Measurements from ENCODE around the gene IQCH.

IQCH gene

DNA sequence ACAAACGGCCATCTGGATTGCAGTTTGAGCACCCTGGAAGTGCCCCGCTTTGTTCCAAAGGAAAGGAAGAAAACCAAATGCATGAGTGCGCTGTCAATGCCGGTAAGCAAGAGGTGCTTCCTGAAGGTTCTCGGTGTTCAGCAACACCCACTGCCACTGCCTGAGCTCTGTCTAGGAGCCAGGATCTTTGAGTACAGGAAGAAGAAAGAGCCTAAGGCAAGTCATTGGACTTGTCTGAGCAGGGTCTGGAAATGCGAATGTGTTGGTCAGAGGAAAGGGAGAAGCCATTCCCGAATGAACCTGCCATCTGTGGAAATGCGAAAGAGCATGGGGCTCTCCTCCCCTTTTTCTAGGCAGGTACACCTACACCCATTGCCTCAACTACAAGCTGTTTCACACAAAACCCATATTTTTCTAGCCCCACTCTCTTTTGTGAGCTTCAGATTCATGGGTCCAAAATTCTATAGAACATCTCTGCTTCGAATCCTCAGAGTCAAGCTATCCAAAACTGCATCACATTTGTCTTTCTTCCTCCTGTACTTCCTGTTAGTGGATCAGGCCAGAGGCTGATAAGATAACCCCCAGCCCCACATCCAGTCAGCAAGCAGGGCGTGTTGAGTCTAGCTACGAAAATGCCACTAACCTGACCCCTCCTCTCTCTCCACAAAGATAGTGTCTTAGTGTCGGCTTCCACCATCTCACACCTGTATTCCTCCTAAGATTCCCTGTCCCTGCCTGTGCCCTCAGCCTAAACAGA is 210.8 kb downstream of the IQCH start:
- H3K27ac Mint-ChIP-seq, result no peak overlapping the region
- no peaks in the 10 kb centered on the region for H3K4me1 Mint-ChIP-seq
- no peak overlapping the region for H3K4me3 Mint-ChIP-seq
- no peaks in the 10 kb centered on the region for H3K9me3 Mint-ChIP-seq
- ATAC-seq (no peak), DNase-seq (no peak)
- no peaks in the 10 kb centered on the region for H3K36me3 Mint-ChIP-seq (ENCODE audit: low read depth)
- no peaks in the 10 kb centered on the region for H3K27me3 Mint-ChIP-seq

DNA sequence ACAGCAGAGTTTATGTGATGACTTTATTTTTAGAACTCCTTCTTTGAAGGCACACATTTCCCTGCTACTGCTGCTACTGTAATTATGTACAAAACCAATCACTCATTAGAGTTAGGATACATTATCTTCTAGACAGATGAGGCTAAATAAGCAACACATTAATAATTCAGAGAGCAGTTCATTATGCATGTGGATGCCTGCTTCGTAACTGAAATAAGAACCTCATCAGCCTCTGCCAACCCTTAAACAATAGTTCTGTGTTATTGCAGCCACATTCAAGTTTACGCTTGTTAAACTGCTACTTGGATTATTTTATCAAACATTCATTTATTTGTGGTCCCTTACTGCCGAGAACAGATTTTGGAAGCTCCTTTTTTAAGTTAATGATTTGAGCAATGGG is 213.8 kb downstream of the IQCH start:
- ATAC-seq (no peak), DNase-seq (no peak)
- H3K36me3 Mint-ChIP-seq (ENCODE audit: low read depth), result no peaks in the 10 kb centered on the region
- no peaks in the 10 kb centered on the region for H3K4me1 Mint-ChIP-seq
- H3K9me3 Mint-ChIP-seq, result no peaks in the 10 kb centered on the region
- no peak overlapping the region for H3K27ac Mint-ChIP-seq
- H3K4me3 Mint-ChIP-seq, result no peak overlapping the region
- H3K27me3 Mint-ChIP-seq, result no peaks in the 10 kb centered on the region

DNA sequence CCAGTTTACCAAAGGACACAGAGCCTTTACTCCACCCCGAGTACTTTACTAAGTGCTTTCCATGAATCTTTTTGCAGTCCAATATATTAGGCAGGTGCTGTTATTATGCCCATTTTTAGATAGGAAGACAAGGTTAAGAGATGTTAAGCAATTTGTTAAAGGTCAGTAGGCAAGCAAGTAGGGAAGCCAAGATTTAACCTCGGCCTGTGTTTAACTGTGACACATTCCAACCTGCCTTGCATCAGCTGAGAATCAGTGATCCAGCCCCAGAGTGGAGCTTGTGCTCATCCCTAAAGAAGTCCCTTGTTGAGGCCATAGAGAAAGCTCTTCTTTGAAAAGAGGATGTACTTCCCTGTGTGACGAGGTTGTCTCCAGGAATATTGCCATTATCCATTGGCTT is 215.1 kb downstream of the IQCH start:
- ATAC-seq (no peak), DNase-seq (no peak)
- Mint-ChIP-seq H3K4me3 (no peak overlapping the region), H3K9me3 (no peaks in the 10 kb centered on the region), H3K36me3 (ENCODE audit: low read depth) (no peaks in the 10 kb centered on the region), H3K4me1 (no peaks in the 10 kb centered on the region), H3K27ac (no peak overlapping the region), H3K27me3 (no peaks in the 10 kb centered on the region)

DNA sequence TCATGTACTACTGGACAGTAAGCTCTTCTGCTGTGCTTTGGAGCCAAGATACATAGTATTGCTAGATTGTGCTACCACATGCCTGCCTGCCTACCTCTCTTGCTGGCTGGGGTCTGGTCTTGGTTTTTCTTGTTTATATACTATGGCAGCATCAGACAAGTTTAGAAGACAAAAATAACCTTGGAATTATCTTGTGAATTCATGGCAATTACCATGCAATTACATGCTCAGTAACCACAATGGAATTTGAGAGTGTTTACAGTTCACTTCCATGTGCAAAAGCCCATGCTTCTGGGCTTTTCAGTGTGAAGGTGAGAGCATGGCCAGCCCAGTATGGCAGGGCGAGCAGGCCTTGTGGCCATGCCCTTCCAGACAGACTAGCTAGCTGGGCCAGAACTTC is 218.4 kb downstream of the IQCH start:
- DNase-seq (no peak), ATAC-seq (no peak)
- no peak overlapping the region for H3K4me3 Mint-ChIP-seq
- H3K27ac Mint-ChIP-seq, result no peak overlapping the region
- no peaks in the 10 kb centered on the region for H3K4me1 Mint-ChIP-seq
- H3K36me3 Mint-ChIP-seq (ENCODE audit: low read depth), result peaks cover 2% of the 10 kb centered on the region
- no peaks in the 10 kb centered on the region for H3K9me3 Mint-ChIP-seq
- no peaks in the 10 kb centered on the region for H3K27me3 Mint-ChIP-seq

DNA sequence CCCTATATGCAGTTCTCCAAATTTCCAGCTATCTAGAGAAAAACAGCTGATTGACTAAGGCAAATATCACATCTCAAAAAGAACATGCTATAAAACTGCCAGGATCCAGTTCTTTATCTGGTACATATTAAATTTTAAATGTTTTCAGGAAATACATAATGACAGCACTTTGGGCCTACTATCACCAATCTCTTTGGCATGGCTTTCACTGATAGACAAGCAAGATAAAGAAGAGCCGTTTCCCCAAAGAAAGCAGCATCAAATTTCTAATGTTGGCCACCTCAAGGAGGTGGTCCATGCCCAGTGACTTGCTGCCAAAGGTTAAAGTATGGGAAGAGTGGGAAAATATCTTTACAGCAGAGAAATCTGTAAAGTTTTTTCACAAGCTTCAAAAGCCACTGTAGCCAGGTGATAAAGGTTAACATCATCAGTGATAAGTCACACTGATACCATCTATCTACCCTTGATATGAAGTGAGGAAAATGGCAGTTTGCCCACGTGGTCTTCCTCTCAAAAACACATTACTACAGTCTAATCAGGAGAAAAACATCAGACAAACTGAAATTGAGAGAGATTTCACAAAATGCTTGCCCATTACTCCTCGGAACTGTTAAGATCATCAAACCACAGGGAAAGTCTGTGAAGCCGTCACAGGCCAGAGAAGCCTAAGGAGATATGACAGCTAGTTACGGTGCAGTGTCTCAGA is 220.0 kb downstream of the IQCH start:
- H3K4me3 Mint-ChIP-seq, result no peak overlapping the region
- H3K9me3 Mint-ChIP-seq, result no peaks in the 10 kb centered on the region
- ATAC-seq (no peak), DNase-seq (no peak)
- no peaks in the 10 kb centered on the region for H3K27me3 Mint-ChIP-seq
- no peaks in the 10 kb centered on the region for H3K4me1 Mint-ChIP-seq
- peaks cover 2% of the 10 kb centered on the region for H3K36me3 Mint-ChIP-seq (ENCODE audit: low read depth)
- H3K27ac Mint-ChIP-seq, result no peak overlapping the region

DNA sequence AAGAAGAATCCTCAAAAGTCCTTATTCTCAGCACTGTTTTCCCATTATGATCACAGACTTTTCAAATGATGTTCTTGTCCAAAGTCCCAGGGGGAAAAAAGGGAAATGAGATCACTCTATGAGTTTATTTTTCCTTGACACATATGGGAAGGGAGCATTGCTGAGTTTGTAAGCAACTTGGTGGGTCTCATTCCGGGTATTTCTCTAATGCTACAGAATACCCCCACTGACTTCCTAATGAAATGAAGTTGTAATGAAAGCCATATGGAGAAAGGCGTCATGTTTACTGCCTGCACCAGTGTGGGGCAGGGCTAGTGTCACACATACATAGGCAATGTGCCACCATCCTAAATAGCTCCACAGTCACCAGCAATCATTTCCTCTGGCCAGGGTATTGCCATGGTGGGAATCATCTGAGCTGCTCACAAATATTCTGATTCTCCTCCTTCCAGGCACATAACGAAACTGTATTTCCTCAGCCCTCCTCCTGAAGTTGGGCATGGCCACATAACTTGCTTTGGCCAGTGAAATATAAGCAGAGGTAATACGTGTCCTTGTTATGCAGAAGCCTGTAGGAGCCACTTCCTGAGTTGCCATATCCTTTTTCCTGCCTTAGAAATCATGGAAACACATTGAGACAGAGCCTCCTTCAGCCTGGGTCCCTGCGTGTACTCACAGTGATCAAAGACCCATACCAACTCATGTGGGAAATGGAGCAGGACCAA is 225.4 kb downstream of the IQCH start:
- H3K36me3 Mint-ChIP-seq (ENCODE audit: low read depth), result peaks cover 5% of the 10 kb centered on the region
- H3K27me3 Mint-ChIP-seq, result no peaks in the 10 kb centered on the region
- H3K4me3 Mint-ChIP-seq, result no peak overlapping the region
- no peak overlapping the region for H3K27ac Mint-ChIP-seq
- DNase-seq (no peak), ATAC-seq (no peak)
- H3K4me1 Mint-ChIP-seq, result no peaks in the 10 kb centered on the region
- H3K9me3 Mint-ChIP-seq, result peaks cover 4% of the 10 kb centered on the region

DNA sequence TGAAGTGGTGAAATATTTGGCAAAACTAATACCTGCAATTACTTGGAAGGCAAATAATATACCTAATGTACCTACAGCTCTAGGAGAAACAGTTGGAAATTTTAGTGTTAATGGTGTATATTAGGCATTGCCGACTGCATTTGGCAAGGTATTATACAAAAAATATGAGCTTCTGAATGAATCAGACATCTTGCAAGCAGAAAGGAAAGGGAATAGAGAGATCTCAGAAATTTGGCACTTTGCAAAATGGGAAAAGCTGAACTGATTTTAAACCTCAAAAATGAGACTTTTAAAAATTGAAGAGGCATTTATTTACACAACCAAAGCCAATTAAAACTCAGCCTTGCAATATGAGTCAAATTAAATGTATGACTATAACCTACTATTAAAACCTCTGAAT is 226.2 kb downstream of the IQCH start:
- H3K4me1 Mint-ChIP-seq, result no peaks in the 10 kb centered on the region
- H3K36me3 Mint-ChIP-seq (ENCODE audit: low read depth), result peaks cover 5% of the 10 kb centered on the region
- no peak for ATAC-seq
- H3K27me3 Mint-ChIP-seq, result no peaks in the 10 kb centered on the region
- no peak overlapping the region for H3K27ac Mint-ChIP-seq
- no peak overlapping the region for H3K4me3 Mint-ChIP-seq
- peaks cover 4% of the 10 kb centered on the region for H3K9me3 Mint-ChIP-seq
- no peak for DNase-seq

DNA sequence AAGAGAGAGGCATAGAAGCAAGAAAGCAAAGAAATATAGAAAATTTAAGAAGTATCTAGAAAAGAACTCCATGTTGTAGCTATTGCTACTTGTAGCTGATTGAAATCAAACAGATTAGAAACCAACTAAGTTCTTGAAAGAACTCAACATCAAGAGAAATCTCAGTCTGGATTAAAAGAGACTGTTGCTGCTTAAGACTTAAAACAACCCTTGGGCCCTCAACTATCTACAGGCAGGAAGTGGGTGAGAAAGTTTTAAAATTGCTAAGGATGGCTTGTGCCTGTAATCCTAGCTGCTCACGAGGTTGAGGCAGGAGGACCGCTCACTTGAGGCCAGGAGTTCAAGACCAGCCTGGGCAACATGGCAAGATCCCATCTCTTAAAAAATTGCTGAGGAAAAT is 227.1 kb downstream of the IQCH start:
- Mint-ChIP-seq H3K27me3 (no peaks in the 10 kb centered on the region), H3K36me3 (ENCODE audit: low read depth) (peaks cover 5% of the 10 kb centered on the region), H3K4me1 (no peaks in the 10 kb centered on the region), H3K4me3 (no peak overlapping the region), H3K9me3 (peaks cover 4% of the 10 kb centered on the region), H3K27ac (no peak overlapping the region)
- DNase-seq, result no peak
- ATAC-seq, result no peak

DNA sequence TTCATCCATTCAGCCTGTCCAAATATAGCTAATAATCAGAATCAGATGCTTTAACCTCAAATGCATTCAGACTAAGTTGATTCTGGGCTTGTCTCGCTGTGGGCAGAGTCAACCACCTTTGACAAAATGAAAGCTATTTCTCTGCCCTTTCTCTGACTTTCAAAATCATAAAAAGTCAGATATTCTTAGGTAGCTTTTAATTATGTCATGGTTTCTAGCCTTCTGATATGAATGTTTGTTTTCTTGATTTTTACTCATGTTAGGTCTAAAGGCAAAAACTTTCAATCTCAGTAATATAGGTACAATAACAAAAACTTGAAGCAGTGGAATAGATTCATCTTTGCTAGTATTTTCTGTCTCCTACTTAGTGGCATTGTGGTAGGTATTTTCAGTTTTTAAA is 241.0 kb downstream of the IQCH start:
- Mint-ChIP-seq H3K4me1 (peaks cover 1% of the 10 kb centered on the region), H3K9me3 (no peaks in the 10 kb centered on the region), H3K27ac (no peak overlapping the region), H3K27me3 (no peaks in the 10 kb centered on the region), H3K4me3 (no peak overlapping the region), H3K36me3 (ENCODE audit: low read depth) (peaks cover 7% of the 10 kb centered on the region)
- no peak for ATAC-seq
- no peak for DNase-seq

DNA sequence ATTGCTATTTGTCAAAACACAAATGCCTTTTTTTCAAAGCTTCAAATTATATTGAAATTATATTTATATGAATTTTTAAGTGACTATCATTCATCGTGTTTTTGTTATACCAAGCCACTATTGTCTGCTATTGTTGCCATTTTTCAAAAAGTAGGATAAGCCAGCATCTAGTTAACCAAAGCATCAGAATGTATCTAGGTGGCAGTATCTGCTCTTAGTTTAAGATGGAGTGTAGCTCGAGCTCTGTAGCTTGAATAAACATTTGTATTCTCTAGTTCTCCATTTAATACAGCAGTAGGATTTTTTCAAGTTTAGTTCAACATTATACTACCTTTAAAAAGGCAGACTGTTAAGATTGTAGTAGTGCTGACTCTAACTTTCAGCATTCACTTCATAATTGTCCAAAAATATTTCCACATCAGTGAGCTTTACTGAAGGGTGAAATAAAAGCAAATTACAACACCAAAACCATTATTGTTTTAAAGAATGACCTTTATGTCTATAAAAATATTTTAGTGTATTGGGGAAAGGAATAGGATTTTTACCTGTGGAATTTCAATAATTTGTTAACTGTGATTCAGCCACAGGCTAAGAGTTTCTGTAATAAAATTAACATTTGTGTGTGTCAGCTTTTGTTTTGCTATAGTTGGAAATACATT is 246.7 kb downstream of the IQCH start:
- Mint-ChIP-seq H3K27me3 (no peaks in the 10 kb centered on the region), H3K27ac (no peak overlapping the region), H3K36me3 (ENCODE audit: low read depth) (peaks cover 2% of the 10 kb centered on the region), H3K4me1 (no peaks in the 10 kb centered on the region), H3K9me3 (no peaks in the 10 kb centered on the region), H3K4me3 (no peak overlapping the region)
- DNase-seq, result no peak
- ATAC-seq, result no peak

DNA sequence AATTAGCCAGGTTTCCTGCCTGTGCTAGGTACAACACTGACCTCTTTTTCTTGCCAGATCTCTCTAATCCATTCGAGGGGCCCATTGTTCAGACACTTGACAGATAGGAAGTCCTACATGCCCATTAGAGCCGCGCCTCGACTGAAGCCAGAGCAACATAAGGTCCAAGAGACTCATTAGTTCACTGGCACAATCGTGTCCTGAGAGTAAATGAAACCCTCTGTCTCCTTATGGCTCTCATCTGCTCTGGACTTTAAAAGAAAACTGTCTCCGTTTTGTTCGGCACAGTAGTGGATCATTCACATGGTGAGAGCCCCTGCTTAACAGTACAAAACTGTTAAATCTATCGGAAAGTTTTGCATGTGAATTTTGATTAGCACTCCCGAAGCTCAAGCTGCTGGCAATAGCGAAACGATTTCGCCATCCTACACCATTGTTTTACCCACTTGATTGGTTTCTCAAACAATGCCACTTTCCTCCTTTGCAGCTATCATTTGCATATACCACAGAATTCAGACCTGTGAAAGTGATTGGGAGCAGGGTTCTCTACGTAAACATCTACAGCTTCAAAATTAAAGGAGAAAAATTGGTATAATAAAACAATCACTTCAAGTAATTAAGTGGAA is 247.4 kb downstream of the IQCH start:
- Mint-ChIP-seq H3K27me3 (no peaks in the 10 kb centered on the region), H3K36me3 (ENCODE audit: low read depth) (peaks cover 2% of the 10 kb centered on the region), H3K9me3 (no peaks in the 10 kb centered on the region), H3K4me1 (no peaks in the 10 kb centered on the region), H3K27ac (no peak overlapping the region), H3K4me3 (no peak overlapping the region)
- DNase-seq (no peak), ATAC-seq (no peak)

DNA sequence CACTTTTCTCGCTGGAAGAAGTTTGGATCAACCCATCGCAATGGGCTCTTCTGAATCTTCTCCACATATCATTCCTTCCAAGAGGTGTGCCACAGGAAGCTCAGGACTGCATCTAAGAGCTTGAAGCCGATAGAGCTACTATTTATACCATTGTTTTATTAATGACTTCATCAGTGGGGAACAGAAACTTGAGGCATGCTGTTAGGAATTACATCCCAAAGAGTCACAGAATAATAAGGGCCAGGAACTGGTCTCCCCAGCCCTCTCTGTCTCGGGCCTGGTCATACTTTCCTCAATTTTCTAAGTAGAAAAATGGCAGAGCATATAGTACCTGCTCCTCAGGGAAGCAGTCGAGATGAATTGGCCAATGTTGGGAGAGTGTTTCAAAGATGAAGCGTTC is 249.5 kb downstream of the IQCH start:
- DNase-seq (no peak), ATAC-seq (no peak)
- Mint-ChIP-seq H3K4me3 (no peak overlapping the region), H3K4me1 (no peaks in the 10 kb centered on the region), H3K27me3 (no peaks in the 10 kb centered on the region), H3K27ac (no peak overlapping the region), H3K36me3 (ENCODE audit: low read depth) (peaks cover 2% of the 10 kb centered on the region), H3K9me3 (no peaks in the 10 kb centered on the region)

DNA sequence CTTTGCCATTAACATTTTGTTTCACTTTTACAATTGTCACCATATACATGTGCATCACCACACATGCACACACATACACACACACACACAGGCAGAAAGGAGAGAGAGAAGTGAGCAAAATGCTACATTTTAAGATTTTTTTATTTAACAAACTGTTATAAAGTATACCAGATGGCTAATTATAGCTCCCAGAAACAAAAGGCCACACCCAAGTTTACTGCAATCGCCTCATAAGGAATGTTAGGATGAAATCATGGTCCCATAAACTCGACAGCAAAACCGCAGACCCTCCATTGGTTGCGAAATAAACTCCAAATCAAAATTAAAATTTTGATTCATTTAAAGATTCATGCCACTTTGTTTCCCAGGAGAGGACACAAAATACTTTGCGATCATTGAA is 250.2 kb downstream of the IQCH start:
- no peaks in the 10 kb centered on the region for H3K9me3 Mint-ChIP-seq
- no peak overlapping the region for H3K27ac Mint-ChIP-seq
- ATAC-seq, result no peak
- no peak overlapping the region for H3K4me3 Mint-ChIP-seq
- H3K4me1 Mint-ChIP-seq, result no peaks in the 10 kb centered on the region
- no peak for DNase-seq
- peaks cover 2% of the 10 kb centered on the region for H3K36me3 Mint-ChIP-seq (ENCODE audit: low read depth)
- H3K27me3 Mint-ChIP-seq, result no peaks in the 10 kb centered on the region
